Muscle of leg (tissue), 11 donors: Measurements from ENCODE around the gene JPT1. TPM values are rescaled to one million over a fixed set of nuclear protein-coding genes. Genes with fewer than 3 reads are reported as not detected.
"Not testable (repeated sequence)": the region's sequence is repeated elsewhere in the genome, so short reads cannot be mapped to it uniquely, and the experiment has no call there.

ENCODE experiments used
- DNase-seq: peaks from one replicate; pipeline ENCODE4 v3.0.0; 2013
- H3K27ac ChIP-seq: one replicate; pipeline ENCODE4 v1.5.1; 2013; ENCODE audit warnings: mild to moderate bottlenecking, low read length, control low read depth
- H3K27me3 ChIP-seq: one replicate; pipeline ENCODE4 v1.6.1; 2013; ENCODE audit warnings: low read length; ENCODE audit not compliant: control insufficient read depth, insufficient read depth
- H3K36me3 ChIP-seq: one replicate; pipeline ENCODE4 v1.6.1; 2013; ENCODE audit warnings: low read length; ENCODE audit not compliant: control insufficient read depth, insufficient read depth
- H3K4me1 ChIP-seq: one replicate; pipeline ENCODE4 v1.6.1; 2013; ENCODE audit warnings: low read length; ENCODE audit not compliant: control insufficient read depth, insufficient read depth
- H3K4me3 ChIP-seq: one replicate; pipeline ENCODE4 v1.5.1; 2013; ENCODE audit warnings: low read length, control low read depth
- H3K9me3 ChIP-seq: replicated peaks from 2 replicates; pipeline ENCODE4 v1.6.1; 2013; ENCODE audit warnings: low read depth, low read length; ENCODE audit not compliant: control insufficient read depth
- WGBS: methylation state at CpG from one replicate; pipeline ENCODE4 v1.1.5; 2013; ENCODE audit warnings: missing lambda C conversion rate; ENCODE audit not compliant: insufficient coverage; 5-methylcytosine and 5-hydroxymethylcytosine counted together
- polyA plus RNA-seq, 8 donors: library from polyadenylated mRNA; unstranded; fragments of 120-200 nt; gene quantifications; one replicate each; pipeline versions ENCODE4 v1.2.1 to v1.2.3, GENCODE V29; 2013; ENCODE audit warnings: inconsistent platforms in 1 of 8, low replicate concordance in 1 of 8; ENCODE audit not compliant: insufficient read length in 8 of 8, insufficient read depth in 1 of 8
- total RNA-seq: library from RNA; stranded (reverse); fragments of 120-200 nt; gene quantifications from one replicate; pipeline ENCODE4 v1.2.4, GENCODE V29; 2013

JPT1 gene
- total and polyA plus RNA-seq, 9 donors = 138 to 361 (median 292) TPM

GRCh38 chr17:75159196-75160031, 5.1 kb upstream of the JPT1 start:
- no peaks in the 10 kb centered on the region for H3K9me3 ChIP-seq
- peak overlapping the region; percentile 69 for H3K27ac ChIP-seq
- no peaks in the 10 kb centered on the region for H3K27me3 ChIP-seq
- 94% methylated on average over 3 of the region's 4 CpGs for WGBS
- H3K36me3 ChIP-seq = peaks cover 11% of the 10 kb centered on the region
- no peak overlapping the region for H3K4me3 ChIP-seq
- H3K4me1 ChIP-seq = peaks cover 16% of the 10 kb centered on the region
- no peak for DNase-seq

GRCh38 chr17:75158480-75158879, 4.2 kb upstream of the JPT1 start:
- DNase-seq, H3K27me3 ChIP-seq, H3K36me3 ChIP-seq, H3K9me3 ChIP-seq, H3K27ac ChIP-seq, H3K4me3 ChIP-seq: not testable (repeated sequence)
- WGBS = 89% methylated on average over 5 of the region's 8 CpGs
- peaks cover 16% of the 10 kb centered on the region for H3K4me1 ChIP-seq

- Histone ChIP-seq H3K36me3 (peaks cover 4% of the 10 kb centered on the region), H3K9me3 (no peaks in the 10 kb centered on the region), H3K27me3 (no peaks in the 10 kb centered on the region), H3K4me1 (peaks cover 30% of the 10 kb centered on the region), H3K4me3 (no peak overlapping the region), H3K27ac (peak overlapping the region; percentile 93)
- no CpG with 5 or more reads among the region's 3 CpGs for WGBS
- peak; percentile 77 for DNase-seq
Observed at GRCh38 chr17:75155191-75155601, 884 bp upstream of the JPT1 start.

GRCh38 chr17:75153780-75154194, 525 bp downstream of the JPT1 start:
- Histone ChIP-seq H3K4me3 (peak overlapping the region; percentile 94), H3K36me3 (no peaks in the 10 kb centered on the region), H3K4me1 (peaks cover 26% of the 10 kb centered on the region), H3K27ac (peak overlapping the region; percentile 67), H3K9me3 (no peaks in the 10 kb centered on the region), H3K27me3 (no peaks in the 10 kb centered on the region)
- WGBS = under 1% methylated on average over 35 of the region's 35 CpGs
- peak; percentile 34 for DNase-seq

GRCh38 chr17:75152922-75153779, 1.2 kb downstream of the JPT1 start:
- no peaks in the 10 kb centered on the region for H3K9me3 ChIP-seq
- H3K27ac ChIP-seq = peak overlapping the region; percentile 67
- DNase-seq = peak; percentile 54
- H3K4me1 ChIP-seq = peaks cover 26% of the 10 kb centered on the region
- peak overlapping the region; percentile 94 for H3K4me3 ChIP-seq
- H3K27me3 ChIP-seq = no peaks in the 10 kb centered on the region
- under 1% methylated on average over 21 of the region's 28 CpGs for WGBS
- peaks cover 5% of the 10 kb centered on the region for H3K36me3 ChIP-seq

- Histone ChIP-seq H3K4me3 (peak overlapping the region; percentile 94), H3K4me1 (peaks cover 26% of the 10 kb centered on the region), H3K27ac (peak overlapping the region; percentile 67), H3K9me3 (no peaks in the 10 kb centered on the region), H3K27me3 (no peaks in the 10 kb centered on the region), H3K36me3 (peaks cover 12% of the 10 kb centered on the region)
- no peak for DNase-seq
- 42% methylated on average over 4 of the region's 6 CpGs for whole genome bisulfite sequencing
Observed at GRCh38 chr17:75152523-75152921, 1.8 kb downstream of the JPT1 start.

GRCh38 chr17:75151930-75152329, 2.4 kb downstream of the JPT1 start:
- Histone ChIP-seq H3K9me3 (no peaks in the 10 kb centered on the region), H3K36me3 (peaks cover 17% of the 10 kb centered on the region), H3K27ac (peak overlapping the region; percentile 67), H3K4me3 (peak overlapping the region; percentile 94), H3K27me3 (no peaks in the 10 kb centered on the region), H3K4me1 (peaks cover 26% of the 10 kb centered on the region)
- no CpG with 5 or more reads among the region's 6 CpGs for WGBS
- DNase-seq = no peak

GRCh38 chr17:75147878-75148546, 6.3 kb downstream of the JPT1 start:
- H3K36me3 ChIP-seq = peaks cover 55% of the 10 kb centered on the region
- peaks cover 11% of the 10 kb centered on the region for H3K4me1 ChIP-seq
- H3K27ac ChIP-seq = no peak overlapping the region
- no peak for DNase-seq
- H3K27me3 ChIP-seq = no peaks in the 10 kb centered on the region
- H3K9me3 ChIP-seq = no peaks in the 10 kb centered on the region
- WGBS = 92% methylated on average over 1 of the region's 6 CpGs
- no peak overlapping the region for H3K4me3 ChIP-seq

- 100% methylated on average over 2 of the region's 3 CpGs for WGBS
- H3K4me3 ChIP-seq = no peak overlapping the region
- no peaks in the 10 kb centered on the region for H3K9me3 ChIP-seq
- H3K27ac ChIP-seq = no peak overlapping the region
- H3K27me3 ChIP-seq = no peaks in the 10 kb centered on the region
- no peak for DNase-seq
- H3K36me3 ChIP-seq = peaks cover 64% of the 10 kb centered on the region
- H3K4me1 ChIP-seq = peaks cover 4% of the 10 kb centered on the region
Observed at GRCh38 chr17:75146592-75146991, 7.7 kb downstream of the JPT1 start.
